Heart right ventricle (tissue), 16 donors: ENCODE measurements around the gene NAALADL2. TPM values are rescaled to one million over a fixed set of nuclear protein-coding genes. Genes with fewer than 3 reads are reported as not detected.

ENCODE experiments used
- ATAC-seq, 8 donors: fragments of 200-7000 bp; cut with Tn5 transposase; one replicate each; pipeline ENCODE4 v1.9.1; 2020; ENCODE audit warnings: mild to moderate bottlenecking in 8 of 8, moderate library complexity in 8 of 8, moderate number of reproducible peaks in 1 of 8
- DNase-seq, 2 donors: peaks; one replicate each; pipeline ENCODE4 v3.0.0-alpha.2; 2020
- H3K27ac ChIP-seq, 10 donors: fragments of 200-600 bp; sonication (generic) in 2 of 10; one replicate each; pipeline versions ENCODE4 v1.5.0 to v1.8.0; 2020 to 2022; ENCODE audit warnings: mild to moderate bottlenecking in 3 of 10
- H3K27me3 ChIP-seq, 7 donors: fragments of 200-600 bp; one replicate each; pipeline ENCODE4 v1.8.0; 2021 to 2022; ENCODE audit warnings: mild to moderate bottlenecking in 2 of 7
- H3K36me3 ChIP-seq, 9 donors: fragments of 200-600 bp; sonication (generic) in 1 of 9; one replicate each; pipeline versions ENCODE4 v1.5.0 to v1.8.0; 2020 to 2022; ENCODE audit warnings: mild to moderate bottlenecking in 2 of 9
- H3K4me1 ChIP-seq, 9 donors: fragments of 200-600 bp; sonication (generic) in 1 of 9; one replicate each; pipeline versions ENCODE4 v1.5.0 to v1.8.0; 2020 to 2022; ENCODE audit warnings: mild to moderate bottlenecking in 4 of 9
- H3K4me3 ChIP-seq, 10 donors: fragments of 200-600 bp; sonication (generic) in 2 of 10; one replicate each; pipeline versions ENCODE4 v1.5.0 to v1.8.0; 2020 to 2022; ENCODE audit warnings: mild to moderate bottlenecking in 7 of 10, moderate library complexity in 2 of 10
- H3K9me3 ChIP-seq, 11 donors: fragments of 200-600 bp in 10 of 11; sonication (generic) in 2 of 11; one replicate each; pipeline versions ENCODE4 v1.5.0 to v1.8.0; 2013 to 2022; ENCODE audit warnings: mild to moderate bottlenecking in 2 of 11, control low read depth in 1 of 11, moderate library complexity in 1 of 11
- WGBS, 2 donors: extraction: QIAGEN DNeasy Blood & Tissue Kit; methylation state at CpG; one replicate each; pipeline ENCODE4 v1.1.7; 2013; ENCODE audit warnings: inconsistent platforms in 1 of 2; 5-methylcytosine and 5-hydroxymethylcytosine counted together
- intact Hi-C, 10 donors: fragments of 100-400 bp; cut with DNase I; formaldehyde crosslinking; loops; one replicate each; pipeline versions ENCODE4 v1.11.1 to v1.14.2; 2022
- polyA plus RNA-seq, 2 donors: library from polyadenylated mRNA; stranded (reverse); fragments of 200-250 nt; gene quantifications; one replicate each; pipeline ENCODE4 v1.2.3, GENCODE V29; 2013
- total RNA-seq, 10 donors: library from RNA; stranded (reverse); fragmentation: NEBNext Ultra II Directional in 3 of 10; extraction: Animal tissue kit (Norgen Biotek cat#: 25700) in 3 of 10; gene quantifications; one replicate each; pipeline versions ENCODE4 v1.2.1 to v1.2.4, GENCODE V29; 2021 to 2023
- TF ChIP-seq, protein P1 (sequence below), 9 donors: fragments of 200-600 bp; sonication (generic) in 2 of 9; IDR thresholded peaks; one replicate each; pipeline versions ENCODE4 v1.5.0 to v1.8.0; 2021 to 2022; ENCODE audit warnings: antibody characterized with exemption in 9 of 9, mild to moderate bottlenecking in 5 of 9, moderate library complexity in 1 of 9
- donor health status: Arrhythmogenic right ventricular cardiomyopathy.
- donor health status: ischemic (EF 13 %, LVEDD 7.1; RV severe dilation, severe dysfunction).
- donor health status: healthy with polysubstance abuse.
- donor health status: DM: no; HTN: yes; CAD: no.
- donor health status: DM: no; HTN: no; CAD: no.
- donor health status: ischemic (EF 25% LVEDD 6.9; RV normal size, moderate dysfunction).
- donor health status: ischemic (EF 25% LVEDD 5.7; RV mildly dilated, moderate dysfunction).
- donor health status: healthy.
- donor health status: DM: yes; HTN: yes; CAD: no.
- donor health status: Ischemic cardiomyopathy.
- donor health status: ischemic (EF 35%, LVEDD 5.7; RV mildly dilated, moderate dysfunction).
- donor health status: nonischemic (EF 11% LVEDD 7.7; RV severe dilation, severe dysfunction).
- donor health status: DM: yes; HTN: yes; CAD: no.
- donor health status: PGD.
- donor health status: ischemic (EF 29% LVEDD 5.4; RV normal size, mild dysfunction).
- donor health status: nonischemic (EF 23%, LVEDD 6.1; RV moderate dilation, normal function).

NAALADL2 gene
- total and polyA plus RNA-seq, 12 donors, result 0.36 to 11.9 (median 5.2) TPM

DNA sequence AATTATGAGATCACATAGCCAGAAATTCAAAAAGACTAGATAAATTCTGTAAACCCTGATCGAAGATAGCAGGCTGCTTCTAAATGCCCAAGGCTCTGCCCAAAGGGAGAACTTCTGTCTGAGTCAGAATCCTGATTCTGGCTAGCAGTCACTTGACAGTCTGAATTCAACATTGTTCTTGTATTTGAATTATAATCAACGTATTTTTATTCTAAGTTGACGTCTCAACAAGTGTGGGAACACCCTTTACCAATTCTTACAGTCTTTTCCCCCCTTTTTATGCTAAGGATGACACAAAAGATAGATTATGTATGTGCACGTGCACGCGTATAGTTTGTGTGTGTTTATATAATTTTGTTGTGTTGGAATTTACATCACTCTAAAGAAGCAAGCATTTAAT is 552.8 kb downstream of the NAALADL2 start:
- 81% methylated on average over 6 of the region's 6 CpGs for WGBS, 2 donors
- ATAC-seq, result no peak
- Histone ChIP-seq H3K4me1 (no peaks in the 10 kb centered on the region), H3K9me3 (peaks cover 0 to 4% (median 0%) of the 10 kb centered on the region in 11 donors), H3K4me3 (no peak overlapping the region), H3K36me3 (no peaks in the 10 kb centered on the region), H3K27me3 (no peaks in the 10 kb centered on the region), H3K27ac (no peak overlapping the region)
- TF ChIP-seq, protein P1, sequence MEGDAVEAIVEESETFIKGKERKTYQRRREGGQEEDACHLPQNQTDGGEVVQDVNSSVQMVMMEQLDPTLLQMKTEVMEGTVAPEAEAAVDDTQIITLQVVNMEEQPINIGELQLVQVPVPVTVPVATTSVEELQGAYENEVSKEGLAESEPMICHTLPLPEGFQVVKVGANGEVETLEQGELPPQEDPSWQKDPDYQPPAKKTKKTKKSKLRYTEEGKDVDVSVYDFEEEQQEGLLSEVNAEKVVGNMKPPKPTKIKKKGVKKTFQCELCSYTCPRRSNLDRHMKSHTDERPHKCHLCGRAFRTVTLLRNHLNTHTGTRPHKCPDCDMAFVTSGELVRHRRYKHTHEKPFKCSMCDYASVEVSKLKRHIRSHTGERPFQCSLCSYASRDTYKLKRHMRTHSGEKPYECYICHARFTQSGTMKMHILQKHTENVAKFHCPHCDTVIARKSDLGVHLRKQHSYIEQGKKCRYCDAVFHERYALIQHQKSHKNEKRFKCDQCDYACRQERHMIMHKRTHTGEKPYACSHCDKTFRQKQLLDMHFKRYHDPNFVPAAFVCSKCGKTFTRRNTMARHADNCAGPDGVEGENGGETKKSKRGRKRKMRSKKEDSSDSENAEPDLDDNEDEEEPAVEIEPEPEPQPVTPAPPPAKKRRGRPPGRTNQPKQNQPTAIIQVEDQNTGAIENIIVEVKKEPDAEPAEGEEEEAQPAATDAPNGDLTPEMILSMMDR (IDR thresholded peaks at IDR 0.05), result no peak
- intact Hi-C loops, result no loop called here
- DNase-seq, result no peak

DNA sequence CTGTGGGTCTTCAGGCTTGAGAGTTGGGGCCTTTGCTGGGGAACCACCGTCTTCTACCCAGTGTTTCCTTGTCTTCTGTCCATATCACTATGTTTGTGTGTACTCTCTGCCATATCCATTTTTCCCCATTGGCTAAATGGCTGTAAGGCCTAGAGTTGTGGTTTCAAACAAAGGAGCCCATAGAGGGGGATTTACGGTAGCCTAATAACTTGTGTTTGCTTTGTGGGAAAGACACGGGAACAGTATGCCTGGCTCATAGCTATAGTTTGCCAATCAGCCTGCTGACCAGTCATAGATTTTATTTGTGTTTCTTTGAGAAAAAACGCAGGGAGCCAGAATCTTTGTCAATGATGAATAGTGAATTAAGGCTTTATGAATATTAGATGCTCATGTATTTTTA is 554.8 kb downstream of the NAALADL2 start:
- DNase-seq (no peak), ATAC-seq (no peak)
- TF ChIP-seq, protein P1 (IDR thresholded peaks at IDR 0.05), result no peak
- intact Hi-C loops, result no loop called here
- Histone ChIP-seq H3K9me3 (peaks cover 0 to 4% (median 0%) of the 10 kb centered on the region in 11 donors), H3K27me3 (no peaks in the 10 kb centered on the region), H3K27ac (no peak overlapping the region), H3K4me1 (no peaks in the 10 kb centered on the region), H3K4me3 (no peak overlapping the region), H3K36me3 (no peaks in the 10 kb centered on the region)
- WGBS, 2 donors, result 93 to 97% methylated on average over 4 of the region's 4 CpGs

DNA sequence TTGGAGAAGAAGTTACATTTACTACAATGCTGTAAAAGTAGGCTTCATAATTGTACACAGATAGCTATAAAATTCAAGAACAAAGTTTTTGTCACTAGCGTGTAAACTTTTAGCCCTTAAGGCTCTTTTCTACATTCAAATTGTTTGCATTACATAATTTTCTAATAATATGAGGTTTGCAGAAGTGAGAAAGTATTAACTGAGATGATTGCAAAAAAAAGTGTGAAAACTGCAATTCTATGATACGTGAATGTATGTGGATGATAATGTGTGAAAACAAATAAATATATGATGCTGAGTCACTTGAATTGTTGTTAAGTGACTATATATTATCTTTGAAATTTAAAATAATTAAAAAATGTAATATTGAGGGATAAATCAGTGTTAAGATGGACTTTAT is 557.5 kb downstream of the NAALADL2 start:
- TF ChIP-seq, protein P1 (IDR thresholded peaks at IDR 0.05), result no peak
- Histone ChIP-seq H3K4me1 (no peaks in the 10 kb centered on the region), H3K27ac (no peak overlapping the region), H3K36me3 (no peaks in the 10 kb centered on the region), H3K27me3 (no peaks in the 10 kb centered on the region), H3K4me3 (no peak overlapping the region), H3K9me3 (peaks cover 0 to 3% (median 0%) of the 10 kb centered on the region in 11 donors)
- DNase-seq (no peak), ATAC-seq (no peak)
- 93 to 98% methylated on average over 2 of the region's 2 CpGs for WGBS, 2 donors
- intact Hi-C loops, result no loop called here

DNA sequence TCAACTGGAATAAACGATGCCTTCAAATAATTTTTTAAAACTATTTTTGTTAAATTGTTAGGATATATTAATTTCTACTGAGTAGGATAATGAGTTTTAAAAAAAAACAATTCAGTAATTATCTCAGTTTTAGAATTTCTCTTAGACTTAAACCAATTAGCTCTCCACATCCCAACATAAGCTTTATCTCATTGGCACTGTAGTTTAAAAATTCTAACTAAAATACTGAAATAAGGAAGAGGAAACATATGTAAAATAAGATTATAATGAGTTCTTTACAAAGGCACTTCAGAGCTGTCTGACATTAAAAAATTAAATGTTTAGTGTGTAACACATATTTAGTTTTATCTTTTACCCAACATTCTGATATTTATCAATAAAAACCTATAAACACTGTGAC is 558.3 kb downstream of the NAALADL2 start:
- intact Hi-C loops, result no loop called here
- TF ChIP-seq, protein P1 (IDR thresholded peaks at IDR 0.05), result no peak
- Histone ChIP-seq H3K27me3 (no peaks in the 10 kb centered on the region), H3K4me3 (no peak overlapping the region), H3K9me3 (no peaks in the 10 kb centered on the region), H3K36me3 (no peaks in the 10 kb centered on the region), H3K4me1 (no peaks in the 10 kb centered on the region), H3K27ac (no peak overlapping the region)
- WGBS, 2 donors, result 85 to 91% methylated on average over 1 of the region's 1 CpG
- ATAC-seq (no peak), DNase-seq (no peak)
